NCI-H2107 treated with DMSO at 0.1 percent for 48 hours (cell line): ENCODE measurements around the gene CCR6.
"Not testable (repeated sequence)": the region's sequence is repeated elsewhere in the genome, so short reads cannot be mapped to it uniquely, and the experiment has no call there.

ENCODE experiments used
- DNase-seq: peaks from one replicate; lab custom pipeline; 2025; ENCODE audit not compliant: unreplicated experiment; lab: John Stamatoyannopoulos, UW

Gene CCR6

DNA sequence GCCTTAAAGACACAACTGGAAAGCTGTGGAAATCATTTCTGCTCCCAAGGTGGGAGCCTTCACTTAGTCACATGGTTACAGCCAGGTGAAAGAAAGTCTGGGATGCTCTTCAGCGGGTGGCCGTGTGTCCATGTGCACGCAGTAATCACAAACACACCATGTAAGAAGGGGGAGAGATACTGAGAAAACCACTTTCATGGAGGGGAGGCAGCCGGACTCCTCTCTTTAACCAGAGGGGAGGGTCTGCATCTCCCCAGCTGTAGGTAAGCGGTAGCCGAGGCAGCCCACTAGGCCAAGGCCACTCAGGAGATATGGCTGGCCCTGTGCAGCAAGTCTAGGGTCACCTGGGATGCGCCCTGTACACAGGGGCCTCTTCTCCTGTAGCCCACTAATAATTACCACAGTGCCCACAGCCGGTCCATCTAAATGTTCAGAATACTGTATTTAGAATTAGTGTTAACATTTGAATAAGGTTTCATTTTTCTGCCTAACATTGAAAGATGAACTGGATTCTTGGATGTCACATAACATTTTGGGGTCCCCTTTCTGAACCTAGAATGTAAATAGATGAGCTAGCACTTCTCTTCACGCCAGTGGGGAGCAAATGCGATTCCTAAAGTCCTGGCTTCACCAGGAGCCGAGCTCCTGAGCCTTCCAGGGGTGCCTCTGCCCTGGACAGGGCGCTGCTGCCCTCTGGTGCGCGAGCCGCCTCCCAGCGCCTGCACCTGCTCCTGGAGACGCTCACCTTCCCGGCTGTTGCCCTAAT lies 19.0 kb downstream of the CCR6 start:
- peak; percentile 44 for DNase-seq

- no peak for DNase-seq
Measured at GRCh38 chr6:167142433-167142761, 19.5 kb downstream of the CCR6 start.

DNA sequence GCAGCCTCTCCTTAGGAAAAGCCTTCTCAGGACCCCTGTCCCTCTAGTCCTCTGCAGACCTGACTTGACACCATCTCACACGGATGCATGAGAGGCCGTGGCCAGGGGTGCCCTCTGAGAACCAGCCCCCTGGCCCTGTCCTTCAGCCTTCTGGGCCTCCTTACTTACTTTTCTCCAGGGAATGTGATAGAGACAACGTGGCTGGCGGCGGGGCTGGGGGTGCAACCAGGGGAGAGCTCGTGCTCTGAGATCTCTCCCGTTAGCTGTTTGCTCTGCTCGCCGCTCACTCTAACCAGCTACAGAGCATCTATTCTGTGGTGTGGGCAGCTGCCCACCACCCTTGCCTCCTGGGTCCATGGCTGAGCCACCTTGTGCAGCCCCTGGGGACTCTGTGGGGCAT lies 20.1 kb downstream of the CCR6 start:
- DNase-seq, result no peak

DNA sequence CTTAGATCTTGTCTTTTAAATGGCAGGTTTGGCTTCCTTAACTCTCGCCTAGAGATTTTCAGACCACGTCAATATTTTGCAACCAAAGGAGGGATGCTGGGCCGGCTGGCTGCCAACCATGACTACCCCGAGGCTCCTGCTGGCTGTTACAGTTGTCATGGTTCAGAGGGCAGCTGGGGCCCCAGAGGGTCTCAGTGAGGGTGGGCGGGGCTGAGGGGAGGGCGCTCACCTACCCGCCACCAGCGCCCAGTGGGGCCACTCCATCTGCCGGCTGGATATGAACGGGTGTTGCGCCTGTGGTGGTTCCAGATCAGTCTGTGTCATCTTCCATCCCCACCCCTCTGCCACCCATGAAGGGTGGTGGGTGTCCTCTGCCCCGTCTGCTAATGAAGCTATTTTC lies 22.6 kb downstream of the CCR6 start:
- DNase-seq, result no peak

DNA sequence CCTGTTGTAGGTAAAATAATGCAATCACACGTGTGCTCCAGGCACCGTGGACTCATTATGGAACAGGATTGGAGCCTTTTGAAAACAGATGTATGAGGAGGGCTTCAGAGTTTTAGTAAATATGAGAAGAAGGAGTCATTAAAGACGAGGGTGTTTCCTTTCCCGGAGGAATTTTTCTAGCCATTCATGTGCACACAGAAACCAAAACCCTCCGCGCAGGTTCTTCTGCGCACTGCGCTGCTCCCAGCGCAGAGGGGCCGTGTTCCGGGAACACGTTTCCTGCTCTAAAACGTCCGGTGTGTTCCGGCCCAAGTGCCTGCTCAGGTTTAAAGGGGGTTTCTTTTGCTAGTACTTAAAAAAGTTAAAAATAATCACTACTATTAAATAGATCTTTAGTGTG lies 23.2 kb downstream of the CCR6 start:
- no peak for DNase-seq

DNA sequence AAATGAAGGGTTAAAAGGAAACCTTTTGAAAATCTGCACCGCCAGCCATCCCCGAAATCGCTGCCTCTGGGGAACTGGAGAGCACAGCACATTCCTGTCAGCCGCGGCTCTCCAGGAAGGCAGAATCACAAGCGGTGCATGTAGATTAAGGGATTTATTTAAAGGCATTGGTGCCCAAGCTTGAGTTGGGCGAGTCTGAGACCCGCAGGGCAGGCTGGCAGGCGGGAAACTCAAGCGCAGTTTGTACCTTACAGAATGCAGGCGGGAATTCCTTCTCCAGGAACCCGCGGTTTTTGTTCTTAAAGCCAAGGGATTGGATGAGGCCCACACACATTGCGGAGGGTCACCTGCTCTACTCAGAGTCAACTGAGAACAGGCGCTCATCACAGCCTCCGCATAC lies 24.1 kb downstream of the CCR6 start:
- peak; percentile 1 for DNase-seq

GRCh38 chr6:167148021-167148420 lies 25.1 kb downstream of the CCR6 start:
- DNase-seq, result no peak

DNA sequence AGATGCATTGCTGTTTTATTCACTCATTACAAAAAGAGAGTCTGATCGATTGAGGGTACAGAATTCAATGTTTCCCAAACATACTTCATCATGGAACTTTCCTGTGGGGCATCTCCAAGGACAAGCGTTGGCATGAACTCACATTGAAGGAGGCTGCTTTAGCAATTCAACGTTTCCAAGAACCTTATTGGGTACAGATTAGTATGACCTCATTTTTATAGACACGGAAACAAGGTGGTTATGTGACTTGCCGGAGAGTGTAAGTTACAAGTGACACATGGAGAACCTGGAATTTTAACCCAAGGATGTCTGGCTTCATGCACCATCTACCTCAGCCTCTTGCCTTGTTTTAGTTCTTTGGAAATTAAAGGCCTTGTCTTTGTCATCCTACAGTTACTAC lies 26.1 kb downstream of the CCR6 start:
- no peak for DNase-seq

DNA sequence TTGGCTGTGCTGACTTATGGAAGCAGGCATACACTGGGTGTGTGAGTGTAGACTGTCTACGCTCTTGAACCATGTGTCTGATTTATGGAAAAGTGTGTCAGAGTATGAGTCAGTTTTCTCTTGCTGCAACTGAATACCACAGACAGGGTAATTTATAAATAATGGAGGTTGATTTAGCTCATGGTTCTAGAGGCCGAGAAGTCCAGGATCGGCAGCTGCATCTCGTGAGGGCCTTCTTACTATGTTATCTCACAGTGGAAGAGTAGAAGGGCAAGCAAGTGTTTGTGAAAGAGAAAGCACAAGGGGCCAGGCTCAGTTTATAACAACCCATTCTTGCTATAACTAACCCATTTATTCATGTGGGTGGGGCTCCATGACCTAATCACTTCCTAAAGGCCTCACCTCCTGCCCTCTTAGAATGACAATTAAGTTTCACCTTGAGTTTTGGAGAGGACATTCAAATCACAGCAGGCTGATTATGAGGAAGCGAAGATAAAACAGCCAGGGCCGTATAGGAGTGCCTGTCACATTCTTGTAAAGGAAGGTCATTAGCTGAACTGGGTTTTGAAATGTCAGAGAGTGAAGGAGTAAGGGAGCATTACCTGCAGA lies 28.1 kb downstream of the CCR6 start:
- no peak for DNase-seq

DNA sequence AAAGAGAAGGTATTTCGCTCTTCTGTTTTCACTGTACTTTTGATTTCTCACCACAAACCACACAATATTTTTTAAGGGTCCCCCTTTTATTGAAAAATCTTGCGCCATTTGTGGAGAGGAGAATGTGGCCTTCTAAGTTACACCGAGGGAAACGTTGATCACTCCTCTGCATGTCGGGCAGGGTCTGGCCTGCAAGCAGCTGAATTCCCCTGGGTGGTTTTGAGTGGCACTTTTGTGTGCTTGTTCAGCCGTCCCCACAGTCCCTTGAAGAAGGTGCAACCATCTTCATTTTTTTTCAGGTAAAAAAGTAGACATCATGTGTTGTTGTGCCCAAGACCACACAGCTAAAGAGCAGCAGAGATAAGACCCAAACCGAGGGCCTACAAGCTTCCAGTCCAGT lies 28.8 kb downstream of the CCR6 start:
- DNase-seq, result no peak

DNA sequence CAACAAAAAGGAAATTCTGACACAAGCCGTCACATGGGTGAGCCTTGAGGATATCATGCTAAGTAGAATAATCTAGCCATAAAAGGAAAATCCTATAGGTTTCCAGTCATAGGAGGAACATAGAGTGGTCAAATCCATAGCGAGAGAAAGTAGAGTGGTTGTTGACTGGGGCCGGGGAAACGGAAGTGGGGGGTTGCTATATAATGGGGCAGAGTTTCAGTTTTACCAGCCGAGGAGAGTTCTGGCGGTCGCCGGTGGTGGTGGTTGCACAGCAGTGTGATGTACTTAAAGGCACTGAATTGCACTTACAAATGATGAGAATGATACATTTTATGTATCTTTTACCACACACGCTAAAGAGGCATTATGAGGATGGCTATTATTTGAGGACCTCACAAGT lies 30.0 kb downstream of the CCR6 start:
- DNase-seq, result no peak

DNA sequence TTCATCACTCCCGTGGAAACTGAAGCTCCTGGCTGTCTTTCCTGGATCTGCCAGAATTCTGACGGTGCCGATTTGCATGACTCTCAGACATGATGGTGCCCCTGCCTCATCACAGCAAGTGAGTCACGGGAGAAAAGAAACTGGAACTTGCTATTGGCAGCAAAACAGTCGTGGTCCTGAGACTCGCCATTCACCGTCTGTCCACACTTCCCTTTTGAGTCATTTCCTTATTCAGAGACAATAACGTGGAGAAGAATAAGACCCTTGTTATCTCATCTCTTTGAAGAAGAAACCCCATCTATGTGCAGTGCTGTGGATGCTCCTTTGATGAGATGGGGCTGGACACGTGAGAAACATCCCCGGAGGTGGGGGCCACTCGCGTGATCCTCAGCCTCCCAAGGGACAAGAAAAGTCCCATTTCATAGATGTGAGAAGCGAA lies 30.6 kb downstream of the CCR6 start:
- DNase-seq, result no peak

GRCh38 chr6:167154291-167154690 lies 31.4 kb downstream of the CCR6 start:
- DNase-seq, result no peak

GRCh38 chr6:167154895-167155294 lies 32.0 kb downstream of the CCR6 start:
- no peak for DNase-seq

GRCh38 chr6:167157414-167157813 lies 34.5 kb downstream of the CCR6 start:
- no peak for DNase-seq

- DNase-seq, result no peak
Measured at GRCh38 chr6:167157863-167158262, 35.0 kb downstream of the CCR6 start, which contains the start of gene GPR31. TSS of gene GPR31 (minus strand) at chr6:167157980. CDS start at chr6:167157831, 149 bp downstream.

DNA sequence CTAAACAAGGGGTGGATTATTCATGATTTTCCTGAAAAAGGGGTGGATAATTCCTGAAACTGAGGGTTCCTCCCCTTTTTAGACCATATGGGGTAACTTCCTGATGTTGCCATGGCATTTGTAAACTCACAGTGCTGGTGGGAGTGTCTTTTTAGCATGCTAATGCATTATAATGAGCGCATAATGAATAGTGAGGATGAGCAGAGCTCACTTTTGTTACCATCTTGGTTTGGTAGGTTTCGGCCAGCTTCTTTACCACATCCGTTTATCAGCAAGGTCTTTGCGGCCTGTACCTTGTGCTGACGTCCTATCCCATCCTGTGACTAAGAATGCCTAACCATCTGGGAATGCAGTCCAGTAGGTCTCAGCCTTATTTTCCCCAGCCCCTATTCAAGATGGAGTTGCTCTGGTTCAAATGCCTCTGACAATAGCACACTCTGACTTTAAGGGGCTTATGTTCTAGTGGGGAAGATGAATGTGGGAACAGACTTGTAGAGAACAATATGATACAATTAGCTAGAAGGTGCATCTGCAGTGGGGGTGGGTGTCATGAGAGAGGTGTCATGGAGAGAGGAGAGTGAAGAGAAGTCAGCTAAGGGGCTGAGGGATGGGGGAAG lies 39.1 kb downstream of the CCR6 start:
- no peak for DNase-seq

GRCh38 chr6:167162591-167162990 lies 39.7 kb downstream of the CCR6 start:
- no peak for DNase-seq

DNA sequence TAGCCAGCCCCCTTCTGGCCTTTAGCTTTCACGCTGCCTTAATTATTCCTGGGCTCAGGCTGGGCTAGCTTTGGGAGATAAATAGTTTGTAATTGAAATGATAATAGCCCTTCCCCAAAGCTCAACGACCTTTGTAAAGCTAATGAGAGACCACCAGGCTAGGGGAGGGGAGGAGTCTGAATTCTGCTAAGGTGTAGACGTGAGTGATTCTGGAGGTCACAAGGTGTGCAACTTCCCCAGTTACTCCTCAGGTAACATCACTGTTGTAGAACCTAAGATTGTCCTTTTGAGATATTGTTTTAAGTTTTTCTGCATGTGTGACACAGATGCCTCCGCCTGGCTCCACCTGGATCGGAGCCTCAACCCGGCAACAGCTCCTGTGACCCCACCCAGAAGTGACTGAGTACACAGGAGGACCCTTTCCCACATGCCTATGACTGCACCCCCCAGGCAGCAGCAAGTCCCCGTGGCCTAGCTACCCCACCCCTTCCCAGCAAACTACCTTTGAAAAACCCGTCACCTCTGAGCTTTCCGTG lies 40.6 kb downstream of the CCR6 start:
- no peak for DNase-seq

DNA sequence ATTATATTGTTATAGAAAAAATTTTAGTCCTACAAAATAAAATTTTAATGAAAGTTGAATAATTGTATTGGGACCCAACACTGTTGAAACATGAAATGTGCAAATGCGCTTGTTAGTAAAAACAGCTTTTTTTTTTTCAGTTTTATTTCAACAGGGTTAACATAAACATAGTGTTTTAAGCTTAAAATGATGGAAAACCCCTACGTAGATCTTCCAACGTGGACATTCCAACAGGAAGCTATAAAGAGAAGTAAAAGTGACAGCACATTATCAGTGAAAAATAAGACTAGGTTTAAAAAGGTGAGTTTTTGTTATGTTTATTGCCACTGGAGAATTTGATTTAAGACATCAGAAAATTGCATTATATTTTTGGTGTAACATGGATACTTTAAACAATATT lies 41.4 kb downstream of the CCR6 start:
- no peak for DNase-seq

GRCh38 chr6:167165858-167166471 lies 43.1 kb downstream of the CCR6 start:
- no peak for DNase-seq

DNA sequence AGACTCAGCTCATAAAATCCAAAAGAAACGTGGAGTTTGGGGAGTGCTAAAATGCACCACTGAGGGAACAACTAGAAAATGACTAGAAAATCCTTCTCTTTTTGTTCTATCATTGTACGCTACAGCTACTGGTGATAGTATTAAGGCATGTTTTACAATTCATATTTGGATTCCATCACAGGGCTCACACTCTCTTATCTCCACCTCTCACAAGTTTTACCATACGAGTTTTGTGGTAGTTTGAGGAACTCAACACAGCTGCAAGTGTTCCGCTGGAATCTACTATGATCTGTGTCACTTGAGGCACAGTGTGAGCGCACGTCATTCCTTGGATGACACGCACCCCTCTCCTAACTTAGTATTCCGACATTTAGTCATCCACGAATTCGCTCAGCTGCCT lies 44.8 kb downstream of the CCR6 start:
- DNase-seq, result not testable (repeated sequence)
